IMR-90 (cell line): ENCODE data around the gene DYRK1A. TPM values are rescaled to one million over a fixed set of nuclear protein-coding genes. Genes with fewer than 3 reads are reported as not detected.

ENCODE experiments used
- ATAC-seq: fragments of 200-7000 bp; cut with Tn5 transposase; 2 replicates; pipeline ENCODE4 v1.9.1; 2020; ENCODE audit warnings: low read depth, mild to moderate bottlenecking, moderate library complexity
- BruUV-seq: library from RNA; stranded (reverse); fragments of 400-500 nt; replicated peaks from 2 replicates; lab custom pipeline; 2021; lab: Mats Ljungman, UMichigan
- CTCF ChIA-PET: fragments of 300-600 bp; formaldehyde crosslinking; extraction: SDS; loops from one replicate; lab custom pipeline; 2021; ENCODE audit warnings: antibody characterized with exemption; lab: Yijun Ruan, JAX
- POLR2A ChIA-PET: fragments of 300-600 bp; sonication (Branson Sonifier 250); formaldehyde crosslinking; loops from one replicate; lab custom pipeline; 2022; ENCODE audit warnings: antibody characterized with exemption; ENCODE audit not compliant: unreplicated experiment; lab: Charles Lee
- DNase-seq: peaks from one replicate; pipeline ENCODE4 v3.0.0; 2013
- H2AFZ ChIP-seq: replicated peaks from 2 replicates; pipeline ENCODE3; 2013; ENCODE audit warnings: low read length, mild to moderate bottlenecking; ENCODE audit not compliant: poor library complexity
- H2AK5ac ChIP-seq: 2 replicates; pipeline ENCODE4 v1.6.1; 2013; ENCODE audit warnings: low read depth, low read length, inconsistent platforms
- H2AK9ac ChIP-seq: replicated peaks from 2 replicates; pipeline ENCODE3; 2013; ENCODE audit warnings: mild to moderate bottlenecking, low read depth, low read length, moderate library complexity; ENCODE audit not compliant: poor library complexity
- H2BK120ac ChIP-seq: 2 replicates; pipeline ENCODE4 v1.6.1; 2013; ENCODE audit warnings: low read depth, low read length, inconsistent platforms
- H2BK15ac ChIP-seq: 3 replicates; pipeline ENCODE4 v1.6.1; 2013; ENCODE audit warnings: low read depth, low read length, inconsistent platforms
- H2BK20ac ChIP-seq: 2 replicates; pipeline ENCODE4 v1.6.1; 2013; ENCODE audit warnings: low read depth, mild to moderate bottlenecking, inconsistent platforms, low read length, moderate library complexity
- H2BK5ac ChIP-seq: 2 replicates; pipeline ENCODE4 v1.6.1; 2013; ENCODE audit warnings: mild to moderate bottlenecking, low read depth, low read length, inconsistent platforms; ENCODE audit not compliant: poor library complexity, severe bottlenecking
- H3K14ac ChIP-seq: replicated peaks from 2 replicates; pipeline ENCODE4 v1.6.1; 2013; ENCODE audit warnings: low read depth, low read length, inconsistent platforms
- H3K18ac ChIP-seq: 2 replicates; pipeline ENCODE4 v1.6.1; 2013; ENCODE audit warnings: low read depth, low read length, control low read depth
- H3K23ac ChIP-seq: 2 replicates; pipeline ENCODE4 v1.6.1; 2013; ENCODE audit warnings: low read depth, low read length, inconsistent platforms
- H3K27ac ChIP-seq: 2 replicates; pipeline ENCODE4 v1.5.1; 2013; ENCODE audit warnings: mild to moderate bottlenecking, control low read depth, low read length; ENCODE audit not compliant: insufficient read depth
- H3K27me3 ChIP-seq: 2 replicates; pipeline ENCODE4 v1.6.1; 2013; ENCODE audit warnings: low read length; ENCODE audit not compliant: control insufficient read depth, insufficient read depth
- H3K36me3 ChIP-seq: 2 replicates; pipeline ENCODE4 v1.6.1; 2013; ENCODE audit warnings: low read length, mixed read lengths; ENCODE audit not compliant: control insufficient read depth, insufficient read depth
- H3K4ac ChIP-seq: 2 replicates; pipeline ENCODE4 v1.6.1; 2013; ENCODE audit warnings: low read depth, low read length, inconsistent platforms
- H3K4me1 ChIP-seq: 2 replicates; pipeline ENCODE4 v1.6.1; 2013; ENCODE audit warnings: low read length, mixed read lengths; ENCODE audit not compliant: control insufficient read depth, insufficient read depth
- H3K4me2 ChIP-seq: 2 replicates; pipeline ENCODE4 v1.6.1; 2013; ENCODE audit warnings: low read depth, mild to moderate bottlenecking, control low read depth, low read length, moderate library complexity
- H3K4me3 ChIP-seq: 2 replicates; pipeline ENCODE4 v1.5.1; 2013; ENCODE audit warnings: low read depth, mild to moderate bottlenecking, control low read depth, low read length, moderate library complexity; ENCODE audit not compliant: insufficient read depth
- H3K56ac ChIP-seq: 2 replicates; pipeline ENCODE4 v1.6.1; 2013; ENCODE audit warnings: low read length, inconsistent platforms; ENCODE audit not compliant: insufficient read depth; ENCODE audit errors: extremely low read depth
- H3K79me1 ChIP-seq, 2 experiments: 2 replicates each; pipeline ENCODE4 v1.6.1; 2013; ENCODE audit warnings: low read length in 2 of 2, inconsistent platforms in 1 of 2, low read depth in 1 of 2
- H3K9ac ChIP-seq: 2 replicates; pipeline ENCODE4 v1.6.1; 2013; ENCODE audit warnings: low read depth, low read length, control low read depth
- H3K9me1 ChIP-seq: 2 replicates; pipeline ENCODE4 v1.6.1; 2013; ENCODE audit warnings: low read length, inconsistent platforms; ENCODE audit not compliant: insufficient read depth
- H3K9me3 ChIP-seq: 2 replicates; pipeline ENCODE4 v1.6.1; 2013; ENCODE audit warnings: low read length; ENCODE audit not compliant: control insufficient read depth, insufficient read depth
- H4K20me1 ChIP-seq: 2 replicates; pipeline ENCODE4 v1.6.1; 2013; ENCODE audit warnings: low read length, inconsistent platforms; ENCODE audit not compliant: insufficient read depth
- H4K5ac ChIP-seq: 2 replicates; pipeline ENCODE4 v1.6.1; 2013; ENCODE audit warnings: mild to moderate bottlenecking, low read depth, low read length, control low read depth
- H4K8ac ChIP-seq, 2 experiments: 2 replicates each; pipeline ENCODE4 v1.6.1; 2013; ENCODE audit warnings: low read depth in 2 of 2, low read length in 2 of 2, control low read depth in 1 of 2, inconsistent platforms in 1 of 2
- H4K91ac ChIP-seq: 2 replicates; pipeline ENCODE4 v1.6.1; 2013; ENCODE audit warnings: low read depth, low read length, inconsistent platforms; ENCODE audit not compliant: insufficient read depth
- BHLHE40 ChIP-seq: fragments of 150-350 bp; IDR thresholded peaks from 2 replicates; pipeline ENCODE4 v1.6.1; 2016; ENCODE audit warnings: mild to moderate bottlenecking, low read depth, low read length
- CEBPB ChIP-seq: IDR thresholded peaks from 2 replicates; pipeline ENCODE4 v1.6.1; 2012; ENCODE audit warnings: low read depth, low read length, improper control_type of control experiment
- CHD1 ChIP-seq: IDR thresholded peaks from 2 replicates; pipeline ENCODE4 v1.6.1; 2012; ENCODE audit warnings: low read depth, low read length, improper control_type of control experiment
- FOS ChIP-seq: fragments of 150-350 bp; IDR thresholded peaks from 2 replicates; pipeline ENCODE4 v1.6.1; 2016; ENCODE audit warnings: low read depth, low read length
- MAFK ChIP-seq: IDR thresholded peaks from 2 replicates; pipeline ENCODE4 v1.6.1; 2012; ENCODE audit warnings: low read depth, low read length, improper control_type of control experiment
- MAZ ChIP-seq: IDR thresholded peaks from 2 replicates; pipeline ENCODE4 v1.6.1; 2012; ENCODE audit warnings: low read depth, mild to moderate bottlenecking, low read length, improper control_type of control experiment, moderate library complexity, borderline replicate concordance
- MXI1 ChIP-seq: IDR thresholded peaks from 2 replicates; pipeline ENCODE4 v1.6.1; 2012; ENCODE audit warnings: low read depth, mild to moderate bottlenecking, low read length, moderate library complexity, borderline replicate concordance
- NFE2L2 ChIP-seq: fragments of 150-350 bp; IDR thresholded peaks from 2 replicates; pipeline ENCODE4 v1.6.1; 2016; ENCODE audit warnings: low read depth, mild to moderate bottlenecking, low read length
- POLR2A ChIP-seq: IDR thresholded peaks from 2 replicates; pipeline ENCODE4 v1.6.1; 2012; ENCODE audit warnings: mild to moderate bottlenecking, low read depth, low read length
- RAD21 ChIP-seq: IDR thresholded peaks from 2 replicates; pipeline ENCODE4 v1.6.1; 2012; ENCODE audit warnings: low read length, improper control_type of control experiment
- RCOR1 ChIP-seq: IDR thresholded peaks from 2 replicates; pipeline ENCODE4 v1.6.1; 2012; ENCODE audit warnings: mild to moderate bottlenecking, low read length, improper control_type of control experiment; ENCODE audit not compliant: insufficient replicate concordance
- RFX5 ChIP-seq: IDR thresholded peaks from 2 replicates; pipeline ENCODE4 v1.8.0; 2012; ENCODE audit warnings: low read depth, mild to moderate bottlenecking, low read length, moderate library complexity
- WGBS, 2 experiments: methylation state at CpG; one replicate each; pipeline versions ENCODE4 v1.1.5 to v1.1.7; 2013; ENCODE audit warnings: missing lambda C conversion rate in 2 of 2; ENCODE audit not compliant: insufficient read length in 1 of 2; ENCODE audit errors: extremely low coverage in 2 of 2; 5-methylcytosine and 5-hydroxymethylcytosine counted together
- dilution Hi-C: fragments of 300-500 bp; cut with HindIII; formaldehyde crosslinking; loops from one replicate; pipeline ENCODE4 v1.14.3; 2018; ENCODE audit warnings: low sequenced_read_pairs; ENCODE audit not compliant: unreplicated experiment
- in situ Hi-C: fragments of 300-500 bp; cut with MboI; formaldehyde crosslinking; loops from 3 replicates; pipeline ENCODE4 v1.14.3; 2019; ENCODE audit warnings: low sequenced_read_pairs, inconsistent platforms, mixed read lengths
- intact Hi-C: fragments of 100-400 bp; cut with micrococcal nuclease; formaldehyde crosslinking; loops from 2 replicates; pipeline ENCODE4 v1.10.0; 2022
- polyA plus RNA-seq, 3 experiments: library from polyadenylated mRNA; depleted of rRNA; stranded (reverse); fragments of >200 nt; gene quantifications; 2 replicates each; pipeline ENCODE4 v1.2.3, GENCODE V29; 2012; ENCODE audit warnings: low replicate concordance in 1 of 3
- total RNA-seq: library from RNA; depleted of rRNA; stranded (reverse); fragments of >200 nt; gene quantifications from 2 replicates; pipeline ENCODE4 v1.2.3, GENCODE V29; 2012
- TF ChIP-seq, protein P1 (sequence below): conservative IDR thresholded peaks from 2 replicates; pipeline ENCODE4 v1.5.1; 2012; ENCODE audit warnings: mild to moderate bottlenecking, low read depth, low read length, improper control_type of control experiment
- TF ChIP-seq, protein P2 (sequence below): fragments of 150-350 bp; IDR thresholded peaks from 2 replicates; pipeline ENCODE4 v1.6.1; 2016; ENCODE audit warnings: low read depth, mild to moderate bottlenecking, low read length, moderate library complexity, borderline replicate concordance
- TF ChIP-seq, protein P3 (sequence below): fragments of 150-350 bp; IDR thresholded peaks from 2 replicates; pipeline ENCODE4 v1.6.1; 2017; ENCODE audit warnings: mild to moderate bottlenecking, antibody characterized with exemption, low read length, low read depth

The DYRK1A gene
- total and polyA plus RNA-seq, 2 of the 4 experiments (the other 2 are of a cell fraction), result 18.6 to 50.5 TPM

DNA sequence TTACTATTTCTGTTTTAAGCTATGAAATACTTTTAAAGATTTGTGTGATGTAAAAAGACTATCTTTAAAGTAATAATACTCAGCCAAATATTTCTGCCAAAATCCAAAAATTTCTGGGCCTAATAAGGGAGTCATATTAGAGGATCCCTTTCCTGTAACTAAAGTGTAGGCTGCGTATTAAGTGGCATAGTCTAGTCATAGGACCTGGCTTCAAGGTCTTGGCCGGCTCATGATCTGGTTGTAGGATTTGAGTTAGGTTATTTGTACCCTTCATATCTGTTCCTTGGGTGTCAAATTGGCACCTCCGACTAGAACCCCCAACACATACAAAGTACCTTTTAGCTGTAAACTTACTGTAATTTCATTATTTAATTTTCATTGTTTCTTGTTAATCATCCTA, 107.8 kb downstream of the DYRK1A start:
- peaks cover 50 to 74% of the 10 kb centered on the region in 2 experiments for H3K79me1 ChIP-seq
- H3K4me2 ChIP-seq, result no peak overlapping the region
- no peak overlapping the region for H2BK5ac ChIP-seq
- no peak overlapping the region for H4K91ac ChIP-seq
- peaks cover 4% of the 10 kb centered on the region for H3K4me1 ChIP-seq
- intact Hi-C loops, result no loop called here
- no peaks in the 10 kb centered on the region for H3K27me3 ChIP-seq
- H2AK5ac ChIP-seq, result no peak overlapping the region
- WGBS, 2 experiments, result no CpG with 5 or more reads among the region's 3 CpGs
- H3K4ac ChIP-seq, result no peak overlapping the region
- no peak overlapping the region for H2BK120ac ChIP-seq
- H3K23ac ChIP-seq, result no peak overlapping the region
- ATAC-seq, result no peak
- no peaks in the 10 kb centered on the region for H3K9me3 ChIP-seq
- no peak overlapping the region for H3K4me3 ChIP-seq
- no peak for DNase-seq
- H3K27ac ChIP-seq, result no peak overlapping the region
- H3K18ac ChIP-seq, result no peak overlapping the region
- no peak overlapping the region for H3K14ac ChIP-seq
- no peak overlapping the region for H2AK9ac ChIP-seq
- peaks cover 65% of the 10 kb centered on the region for H4K20me1 ChIP-seq
- no peak overlapping the region for H2BK20ac ChIP-seq
- dilution Hi-C loops, result no loop called here
- no peak overlapping the region for H3K56ac ChIP-seq
- H4K8ac ChIP-seq, result no peak overlapping the region
- TF ChIP-seq, protein P1, sequence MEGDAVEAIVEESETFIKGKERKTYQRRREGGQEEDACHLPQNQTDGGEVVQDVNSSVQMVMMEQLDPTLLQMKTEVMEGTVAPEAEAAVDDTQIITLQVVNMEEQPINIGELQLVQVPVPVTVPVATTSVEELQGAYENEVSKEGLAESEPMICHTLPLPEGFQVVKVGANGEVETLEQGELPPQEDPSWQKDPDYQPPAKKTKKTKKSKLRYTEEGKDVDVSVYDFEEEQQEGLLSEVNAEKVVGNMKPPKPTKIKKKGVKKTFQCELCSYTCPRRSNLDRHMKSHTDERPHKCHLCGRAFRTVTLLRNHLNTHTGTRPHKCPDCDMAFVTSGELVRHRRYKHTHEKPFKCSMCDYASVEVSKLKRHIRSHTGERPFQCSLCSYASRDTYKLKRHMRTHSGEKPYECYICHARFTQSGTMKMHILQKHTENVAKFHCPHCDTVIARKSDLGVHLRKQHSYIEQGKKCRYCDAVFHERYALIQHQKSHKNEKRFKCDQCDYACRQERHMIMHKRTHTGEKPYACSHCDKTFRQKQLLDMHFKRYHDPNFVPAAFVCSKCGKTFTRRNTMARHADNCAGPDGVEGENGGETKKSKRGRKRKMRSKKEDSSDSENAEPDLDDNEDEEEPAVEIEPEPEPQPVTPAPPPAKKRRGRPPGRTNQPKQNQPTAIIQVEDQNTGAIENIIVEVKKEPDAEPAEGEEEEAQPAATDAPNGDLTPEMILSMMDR, result no peak
- TF ChIP-seq MXI1, result no peak
- TF ChIP-seq, protein P2, sequence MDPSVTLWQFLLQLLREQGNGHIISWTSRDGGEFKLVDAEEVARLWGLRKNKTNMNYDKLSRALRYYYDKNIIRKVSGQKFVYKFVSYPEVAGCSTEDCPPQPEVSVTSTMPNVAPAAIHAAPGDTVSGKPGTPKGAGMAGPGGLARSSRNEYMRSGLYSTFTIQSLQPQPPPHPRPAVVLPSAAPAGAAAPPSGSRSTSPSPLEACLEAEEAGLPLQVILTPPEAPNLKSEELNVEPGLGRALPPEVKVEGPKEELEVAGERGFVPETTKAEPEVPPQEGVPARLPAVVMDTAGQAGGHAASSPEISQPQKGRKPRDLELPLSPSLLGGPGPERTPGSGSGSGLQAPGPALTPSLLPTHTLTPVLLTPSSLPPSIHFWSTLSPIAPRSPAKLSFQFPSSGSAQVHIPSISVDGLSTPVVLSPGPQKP, result no peak
- no peak for TF ChIP-seq MAFK
- TF ChIP-seq RCOR1, result no peak
- no peak for TF ChIP-seq FOS
- no peak for TF ChIP-seq MAZ
- TF ChIP-seq CEBPB, result no peak
- no peak for TF ChIP-seq POLR2A
- no peak for TF ChIP-seq BHLHE40
- TF ChIP-seq NFE2L2, result no peak
- TF ChIP-seq RAD21, result no peak
- no peak for TF ChIP-seq CHD1
- TF ChIP-seq, protein P3, sequence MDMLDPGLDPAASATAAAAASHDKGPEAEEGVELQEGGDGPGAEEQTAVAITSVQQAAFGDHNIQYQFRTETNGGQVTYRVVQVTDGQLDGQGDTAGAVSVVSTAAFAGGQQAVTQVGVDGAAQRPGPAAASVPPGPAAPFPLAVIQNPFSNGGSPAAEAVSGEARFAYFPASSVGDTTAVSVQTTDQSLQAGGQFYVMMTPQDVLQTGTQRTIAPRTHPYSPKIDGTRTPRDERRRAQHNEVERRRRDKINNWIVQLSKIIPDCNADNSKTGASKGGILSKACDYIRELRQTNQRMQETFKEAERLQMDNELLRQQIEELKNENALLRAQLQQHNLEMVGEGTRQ, result no peak
- no peak for TF ChIP-seq RFX5
- in situ Hi-C loops, result loop anchor here (25.0 kb wide), 1 partner anchor 212 kb away; the partner anchor contains the start of gene VPS26C
- ChIA-PET CTCF (no interaction called here), POLR2A (no interaction called here)
- BruUV-seq, result no TSS peak
- no peak overlapping the region for H4K5ac ChIP-seq
- peaks cover 23% of the 10 kb centered on the region for H3K9me1 ChIP-seq
- no peak overlapping the region for H2BK15ac ChIP-seq
- no peak overlapping the region for H3K9ac ChIP-seq
- no peaks in the 10 kb centered on the region; the same call in 1 of the 2 replicates for H3K36me3 ChIP-seq
- no peak overlapping the region for H2AFZ ChIP-seq
